ENCODE measurements around the gene TCEAL1.
"Not testable (repeated sequence)": the region's sequence is repeated elsewhere in the genome, so short reads cannot be mapped to it uniquely, and the experiment has no call there.

Gene TCEAL1

GRCh38 chrX:103628386-103629317 is at the start of gene TCEAL1:
TSS of gene TCEAL1 (plus strand) at chrX:103628975. CDS start at chrX:103629917, 942 bp downstream.
- DNase-seq (ENCODE audit: low read depth in 2 of 3, low spot score in 2 of 3), result no peak

- DNase-seq (ENCODE audit: low read depth in 2 of 3, low spot score in 2 of 3), result no peak
These were observed 44.2 kb upstream of the TCEAL1 start for GRCh38 chrX:103584596-103584995.

- peak in 1 of 3 experiments; percentile 9 for DNase-seq (ENCODE audit: low read depth in 2 of 3, low spot score in 2 of 3)
These were observed 43.1 kb upstream of the TCEAL1 start, which contains the start of gene TCEAL4 for GRCh38 chrX:103585411-103586313. TSS of gene TCEAL4 (plus strand) at chrX:103585515. CDS start at chrX:103586676, 1,161 bp downstream.

GRCh38 chrX:103586314-103586646 is 42.5 kb upstream of the TCEAL1 start:
- no peak for DNase-seq (ENCODE audit: low read depth in 2 of 3, low spot score in 2 of 3)

GRCh38 chrX:103586659-103587058 is 42.1 kb upstream of the TCEAL1 start:
- DNase-seq (ENCODE audit: low read depth in 2 of 3, low spot score in 2 of 3), result no peak

GRCh38 chrX:103592295-103592694 is 36.5 kb upstream of the TCEAL1 start:
- not testable (repeated sequence) for DNase-seq (ENCODE audit: low read depth in 2 of 3, low spot score in 2 of 3)

- not testable (repeated sequence) for DNase-seq (ENCODE audit: low read depth in 2 of 3, low spot score in 2 of 3)
These were observed 33.6 kb upstream of the TCEAL1 start for GRCh38 chrX:103595202-103595601.

GRCh38 chrX:103607364-103608305 is 21.1 kb upstream of the TCEAL1 start, which contains the start of gene TCEAL3:
TSS of gene TCEAL3 (plus strand) at chrX:103607963. CDS start at chrX:103609065, 1,102 bp downstream.
- DNase-seq (ENCODE audit: low read depth in 2 of 3, low spot score in 2 of 3), result no peak

- DNase-seq (ENCODE audit: low read depth in 2 of 3, low spot score in 2 of 3), result no peak
These were observed 20.3 kb upstream of the TCEAL1 start for GRCh38 chrX:103608306-103608963.

GRCh38 chrX:103610282-103610681 is 18.5 kb upstream of the TCEAL1 start:
- no peak for DNase-seq (ENCODE audit: low read depth in 2 of 3, low spot score in 2 of 3)

GRCh38 chrX:103613362-103613890 is 15.3 kb upstream of the TCEAL1 start:
- no peak for DNase-seq (ENCODE audit: low read depth in 2 of 3, low spot score in 2 of 3)

GRCh38 chrX:103614999-103615398 is 13.8 kb upstream of the TCEAL1 start:
- no peak for DNase-seq (ENCODE audit: low read depth in 2 of 3, low spot score in 2 of 3)

GRCh38 chrX:103615781-103616371 is 12.9 kb upstream of the TCEAL1 start:
- no peak for DNase-seq (ENCODE audit: low read depth in 2 of 3, low spot score in 2 of 3)

GRCh38 chrX:103616676-103617186 is 12.0 kb upstream of the TCEAL1 start:
- DNase-seq (ENCODE audit: low read depth in 2 of 3, low spot score in 2 of 3), result no peak

GRCh38 chrX:103624111-103624510 is 4.7 kb upstream of the TCEAL1 start:
- no peak for DNase-seq (ENCODE audit: low read depth in 2 of 3, low spot score in 2 of 3)

- DNase-seq (ENCODE audit: low read depth in 2 of 3, low spot score in 2 of 3), result no peak
These were observed 1.9 kb upstream of the TCEAL1 start for GRCh38 chrX:103626855-103627254.

GRCh38 chrX:103629318-103630170 is 769 bp downstream of the TCEAL1 start:
- no peak for DNase-seq (ENCODE audit: low read depth in 2 of 3, low spot score in 2 of 3)

- DNase-seq (ENCODE audit: low read depth in 2 of 3, low spot score in 2 of 3), result no peak
These were observed 1.4 kb downstream of the TCEAL1 start for GRCh38 chrX:103630171-103630511.
